NCI-H1048 (cell line): ENCODE data around the gene OSBPL10.
"Not testable (repeated sequence)": the region's sequence is repeated elsewhere in the genome, so short reads cannot be mapped to it uniquely, and the experiment has no call there.

Experiments
- DNase-seq: peaks from one replicate; lab custom pipeline; 2025; lab: John Stamatoyannopoulos, UW

OSBPL10 gene

GRCh38 chr3:31890742-31891469 is 90.2 kb downstream of the OSBPL10 start:
- DNase-seq = no peak

- DNase-seq = no peak
Measured at GRCh38 chr3:31890007-31890406, 91.1 kb downstream of the OSBPL10 start.

DNA sequence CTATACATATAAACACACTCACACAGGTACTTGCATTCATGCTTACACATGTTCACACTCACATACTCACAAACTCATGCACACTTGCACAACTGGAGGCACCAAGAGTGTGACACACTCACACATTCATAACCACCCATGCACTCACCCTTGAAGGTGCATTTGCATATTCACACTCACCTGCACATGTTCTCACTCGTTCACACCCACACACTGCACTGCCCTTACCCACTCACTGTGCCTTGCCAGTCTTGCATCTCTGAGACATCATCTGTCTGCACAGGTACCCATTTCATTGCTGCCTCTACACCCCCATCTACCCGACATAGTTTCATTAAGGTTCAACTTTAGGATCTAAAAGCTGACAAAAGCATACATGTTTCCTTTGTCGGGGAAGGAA is 95.8 kb downstream of the OSBPL10 start:
- no peak for DNase-seq

GRCh38 chr3:31884251-31884650 is 96.8 kb downstream of the OSBPL10 start:
- no peak for DNase-seq

DNA sequence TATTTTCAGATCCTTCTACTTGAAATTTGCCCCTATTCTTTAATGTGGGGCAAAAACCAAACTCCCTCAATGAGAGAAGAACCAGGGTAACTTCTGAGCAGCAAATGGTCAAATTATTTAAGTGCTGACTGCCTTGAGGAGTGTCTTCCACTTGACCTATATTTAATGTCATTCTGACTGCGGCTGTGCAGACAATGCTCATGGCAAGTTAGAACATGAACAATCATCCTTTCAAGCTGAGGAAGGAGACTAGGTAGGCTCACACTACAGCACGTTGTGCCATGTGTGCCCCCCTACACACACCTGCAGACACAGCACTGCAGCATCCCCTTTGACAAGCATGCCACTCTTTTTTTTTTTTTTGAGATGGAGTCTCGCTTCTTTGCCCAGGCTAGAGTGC is 98.2 kb downstream of the OSBPL10 start:
- no peak for DNase-seq

DNA sequence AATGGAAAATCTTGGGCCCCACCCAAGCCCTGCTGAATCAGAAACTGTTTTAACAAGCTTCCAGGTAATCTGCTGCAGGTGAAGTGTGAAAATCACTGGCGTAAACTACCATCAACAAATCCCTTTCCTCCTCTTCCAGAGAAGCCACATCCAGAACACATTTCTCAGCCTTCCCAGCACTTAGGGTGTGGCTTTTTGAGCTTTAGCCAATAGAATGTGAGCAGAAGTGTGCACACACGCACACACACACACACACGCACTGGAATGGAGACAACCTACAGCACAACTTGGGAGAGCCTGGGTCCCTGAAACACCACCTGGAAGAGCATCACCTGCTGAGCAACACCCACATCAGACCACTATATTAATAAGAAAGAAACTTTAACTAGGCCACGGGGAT is 98.6 kb downstream of the OSBPL10 start:
- DNase-seq = no peak

GRCh38 chr3:31880482-31881078 is 100.5 kb downstream of the OSBPL10 start:
- no peak for DNase-seq

- no peak for DNase-seq
Measured at GRCh38 chr3:31880020-31880419, 101.0 kb downstream of the OSBPL10 start.

DNA sequence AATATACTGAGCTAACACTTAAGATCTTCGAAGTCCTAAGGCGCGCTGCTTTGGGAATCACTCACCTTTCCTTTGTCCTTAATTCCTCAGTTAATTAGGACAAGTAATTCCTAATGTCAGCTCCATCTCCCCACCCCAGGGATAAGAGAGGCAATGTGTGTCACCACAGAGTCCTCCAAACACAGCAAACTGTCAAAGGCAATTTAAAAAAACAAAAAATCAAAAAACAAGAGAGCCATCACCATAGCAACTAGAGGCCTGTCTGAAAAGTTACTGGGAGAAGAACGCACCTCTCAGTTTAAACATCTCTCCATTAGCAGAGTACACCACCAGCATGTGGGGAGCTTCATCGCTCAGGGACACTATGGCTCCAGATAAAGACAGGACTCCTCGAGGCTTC is 101.7 kb downstream of the OSBPL10 start:
- DNase-seq = no peak

DNA sequence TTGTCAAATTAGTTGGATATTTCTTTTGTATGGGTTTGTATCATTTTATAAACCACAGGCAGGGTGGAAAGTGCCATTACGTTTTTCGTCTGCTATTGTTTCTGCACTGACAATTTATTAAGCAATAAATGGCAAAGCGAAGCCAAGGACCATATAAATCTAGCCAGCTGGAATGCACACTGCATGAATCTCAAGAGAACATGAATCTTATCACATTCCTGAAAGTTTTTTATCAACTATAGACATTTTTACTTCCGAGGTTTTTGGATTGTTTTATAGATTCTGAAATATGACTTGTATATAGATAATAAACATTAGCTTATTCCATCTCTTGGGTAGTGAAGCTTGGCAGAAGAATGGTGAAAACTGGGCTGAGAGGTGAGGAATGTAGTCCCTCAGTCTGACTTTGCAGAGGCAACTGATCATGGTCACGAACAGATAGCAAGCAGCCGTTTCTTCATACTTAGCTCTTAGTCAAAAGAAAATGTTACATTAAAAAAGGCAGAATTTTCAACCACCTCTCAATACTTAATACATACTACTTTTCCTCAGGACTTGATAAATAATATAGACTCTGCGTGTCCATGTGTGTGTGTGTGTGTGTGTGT is 102.7 kb downstream of the OSBPL10 start:
- no peak for DNase-seq

GRCh38 chr3:31876331-31876730 is 104.7 kb downstream of the OSBPL10 start:
- no peak for DNase-seq

DNA sequence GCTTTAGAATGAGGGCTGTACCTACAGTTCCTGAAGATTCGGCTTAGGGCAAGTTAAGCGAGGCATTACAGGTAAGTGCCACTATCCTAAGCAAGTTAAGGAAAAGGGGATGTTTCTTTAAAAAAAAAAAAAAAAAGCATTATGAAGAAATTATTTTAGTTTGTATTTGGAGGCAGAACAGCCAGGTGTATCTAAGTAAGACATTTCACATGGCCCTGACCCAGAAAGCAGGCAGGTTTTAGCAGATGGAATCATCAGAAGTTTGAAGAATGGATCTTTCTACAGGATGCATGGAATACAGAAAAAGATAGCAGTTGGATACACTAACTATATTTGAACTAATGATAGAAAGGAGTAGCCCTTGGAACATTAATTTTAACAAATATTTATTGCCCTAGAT is 105.6 kb downstream of the OSBPL10 start:
- no peak for DNase-seq

- DNase-seq = no peak
Measured at GRCh38 chr3:31873254-31873820, 107.7 kb downstream of the OSBPL10 start.

DNA sequence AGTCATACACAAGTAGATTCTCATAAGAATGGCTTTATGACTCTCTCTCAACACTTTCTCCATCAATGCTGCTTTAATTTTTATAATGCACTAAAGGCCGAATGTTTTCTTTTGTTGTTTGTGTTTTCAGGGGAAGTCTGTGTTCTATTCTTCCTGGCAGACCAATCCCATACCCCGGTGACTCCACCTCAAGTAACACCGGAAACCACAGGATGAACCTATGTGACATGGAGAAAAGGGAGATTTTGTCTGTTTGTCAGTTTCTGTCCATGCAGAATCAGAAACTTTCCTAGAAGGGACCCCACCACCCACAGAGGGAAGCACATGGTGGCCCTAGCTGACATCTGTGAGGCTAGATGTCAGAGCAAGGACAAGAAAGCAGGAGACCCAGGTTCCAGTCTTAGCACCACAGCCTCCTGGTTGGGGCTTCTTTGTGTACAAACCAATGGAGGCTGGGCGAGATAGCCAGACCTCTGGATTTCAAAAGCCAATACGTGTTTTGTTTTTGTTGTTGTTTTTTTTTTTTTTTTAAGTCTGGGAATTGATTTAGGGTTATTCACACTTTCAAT is 109.0 kb downstream of the OSBPL10 start:
- DNase-seq = no peak

GRCh38 chr3:31870111-31870510 is 111.0 kb downstream of the OSBPL10 start:
- DNase-seq = not testable (repeated sequence)

DNA sequence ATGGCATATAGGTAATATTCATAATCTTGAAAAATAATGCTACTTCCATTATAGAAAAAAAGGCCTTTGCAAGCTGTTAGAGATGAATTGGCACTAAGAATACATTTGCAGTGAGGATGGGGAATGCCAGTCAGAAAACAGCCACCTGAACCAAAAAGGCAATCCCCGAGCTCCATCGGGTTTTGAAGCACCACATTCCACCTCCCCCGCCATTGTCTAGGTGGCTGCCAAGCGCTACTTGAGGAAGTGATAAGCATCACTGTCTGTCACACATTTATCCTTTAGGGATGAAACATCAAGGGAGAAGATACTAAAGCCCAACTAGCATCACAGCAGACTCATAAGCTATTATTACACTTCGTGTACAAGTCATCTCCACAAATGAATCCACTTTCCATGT is 112.8 kb downstream of the OSBPL10 start:
- DNase-seq = no peak

- no peak for DNase-seq
Measured at GRCh38 chr3:31862666-31863279, 118.3 kb downstream of the OSBPL10 start.

DNA sequence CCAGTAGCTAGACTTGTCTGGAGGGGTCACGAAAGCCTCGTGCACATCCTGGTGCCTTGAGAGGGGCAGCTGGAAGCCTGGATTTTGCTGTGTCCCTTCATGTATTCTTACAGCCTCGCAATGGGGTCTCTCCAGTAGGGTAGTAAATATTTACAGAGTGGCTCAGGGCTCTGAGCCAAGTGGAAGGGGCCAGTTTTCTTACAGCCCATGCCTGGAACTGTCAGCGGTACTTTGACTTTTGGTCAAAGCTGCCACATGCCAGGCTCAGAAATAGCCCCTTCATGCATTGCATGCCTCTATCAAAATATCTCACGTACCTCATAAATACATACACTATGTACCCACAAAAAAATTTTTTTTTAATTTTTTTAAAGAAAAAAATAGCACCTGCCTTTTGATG is 119.2 kb downstream of the OSBPL10 start:
- no peak for DNase-seq

DNA sequence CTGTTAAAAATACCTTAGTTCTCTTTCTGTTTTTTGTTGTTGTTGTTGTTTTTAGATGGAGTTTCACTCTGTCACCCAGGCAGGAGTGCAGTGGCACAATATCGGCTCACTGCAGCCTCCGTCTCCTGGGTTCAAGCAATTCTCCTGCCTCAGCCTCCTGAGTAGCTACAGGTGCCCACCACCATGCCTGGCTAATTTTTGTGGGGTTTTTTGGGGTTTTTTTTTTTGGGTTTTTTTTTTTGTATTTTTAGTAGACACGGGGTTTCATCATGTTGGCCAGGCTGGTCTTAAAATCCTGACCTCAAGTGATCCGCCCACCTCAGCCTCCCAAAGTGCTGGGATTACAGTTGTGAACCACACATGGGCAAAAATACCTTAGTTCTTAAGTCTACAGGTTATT is 120.4 kb downstream of the OSBPL10 start:
- DNase-seq = not testable (repeated sequence)

GRCh38 chr3:31859245-31859644 is 121.8 kb downstream of the OSBPL10 start:
- no peak for DNase-seq

- DNase-seq = no peak
Measured at GRCh38 chr3:31858439-31858838, 122.6 kb downstream of the OSBPL10 start.

- DNase-seq = no peak
Measured at GRCh38 chr3:31853580-31853979, 127.5 kb downstream of the OSBPL10 start.
